Activated CD8-positive, alpha-beta memory T cell treated with anti-CD3 and anti-CD28 coated beads, Interleukin-2, amount 50 U/mL, for 24 hours (primary cell): ENCODE data around the gene RUFY1.
"Not testable (repeated sequence)": the region's sequence is repeated elsewhere in the genome, so short reads cannot be mapped to it uniquely, and the experiment has no call there.

Experiments used
- DNase-seq: peaks from one replicate; pipeline ENCODE4 v3.0.0-alpha.2; 2020; ENCODE audit errors: extremely low read depth

The RUFY1 gene

DNA sequence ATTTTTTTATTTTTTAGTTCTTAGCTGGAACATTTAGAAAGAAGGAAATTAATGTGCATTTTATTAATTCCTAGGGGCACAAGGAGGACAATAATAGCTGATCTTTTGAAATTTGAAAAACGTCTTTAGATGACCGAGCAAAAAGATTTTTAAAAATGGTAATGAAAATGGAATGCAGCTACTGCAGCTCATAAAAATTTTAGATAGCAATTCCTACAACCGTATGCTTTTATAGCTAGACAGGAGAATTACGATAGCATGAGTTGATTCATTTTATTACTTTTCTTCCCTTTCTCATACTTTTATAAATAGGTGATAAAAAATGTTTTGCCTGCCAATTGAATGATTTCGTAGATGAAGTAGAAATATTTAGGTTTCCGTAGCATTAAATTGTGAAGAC lies 13.7 kb upstream of the RUFY1 start:
- no peak for DNase-seq

DNA sequence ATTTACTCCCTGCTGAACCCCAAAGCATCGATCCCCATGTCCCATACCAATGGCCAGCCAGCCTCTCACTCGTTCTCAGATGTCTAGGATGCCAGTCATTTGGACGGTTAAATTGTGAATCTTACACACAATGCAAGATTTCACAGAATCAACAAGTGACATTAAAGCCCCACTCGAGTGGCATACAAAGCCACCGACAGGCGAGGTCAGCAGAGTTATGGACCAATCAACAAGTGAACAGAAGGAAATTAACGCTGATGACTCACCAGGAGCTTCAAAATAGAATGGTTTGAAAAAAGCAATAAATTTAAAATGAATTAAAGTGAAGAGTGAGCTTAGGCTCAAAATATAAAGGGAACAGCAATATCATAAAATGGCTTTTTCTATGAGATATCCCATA lies 8.2 kb upstream of the RUFY1 start:
- DNase-seq, result no peak

DNA sequence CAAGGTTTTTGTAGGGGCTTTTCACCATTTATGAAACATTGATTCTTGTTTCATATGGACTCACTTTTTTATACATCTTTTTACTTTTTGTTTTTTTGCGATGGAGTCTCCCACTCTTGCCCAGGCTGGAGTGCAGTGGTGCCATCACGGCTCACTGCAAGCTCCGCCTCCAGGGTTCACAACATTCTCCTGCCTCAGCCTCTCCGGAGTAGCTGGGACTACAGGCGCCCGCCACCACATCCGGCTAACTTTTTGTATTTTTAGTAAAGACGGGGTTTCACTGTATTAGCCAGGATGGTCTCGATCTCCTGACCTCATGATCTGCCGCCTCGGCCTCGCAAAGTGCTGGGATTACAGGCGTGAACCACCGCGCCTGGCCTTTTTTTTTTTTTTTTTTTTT lies 7.1 kb upstream of the RUFY1 start:
- DNase-seq, result not testable (repeated sequence)

DNA sequence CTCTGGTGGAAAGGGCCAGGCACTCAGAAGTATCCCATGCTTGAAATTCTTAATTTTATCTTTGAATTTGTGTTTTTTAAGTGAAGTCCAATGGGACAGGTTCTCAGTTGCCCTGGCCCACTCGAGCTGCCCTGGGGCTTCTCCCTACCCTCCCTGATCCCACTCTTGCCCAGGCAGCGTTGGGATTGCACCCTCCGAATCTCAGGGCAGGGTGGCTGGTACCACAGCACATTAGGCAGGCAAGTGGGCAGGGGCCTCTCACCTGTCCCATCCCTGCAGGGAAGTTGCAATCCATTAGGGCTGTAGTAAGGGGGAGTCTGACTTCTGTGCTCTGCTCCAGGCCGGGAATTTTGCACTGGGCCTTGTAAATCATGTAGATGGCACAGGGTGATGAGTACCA lies 2.7 kb downstream of the RUFY1 start:
- DNase-seq, result no peak

DNA sequence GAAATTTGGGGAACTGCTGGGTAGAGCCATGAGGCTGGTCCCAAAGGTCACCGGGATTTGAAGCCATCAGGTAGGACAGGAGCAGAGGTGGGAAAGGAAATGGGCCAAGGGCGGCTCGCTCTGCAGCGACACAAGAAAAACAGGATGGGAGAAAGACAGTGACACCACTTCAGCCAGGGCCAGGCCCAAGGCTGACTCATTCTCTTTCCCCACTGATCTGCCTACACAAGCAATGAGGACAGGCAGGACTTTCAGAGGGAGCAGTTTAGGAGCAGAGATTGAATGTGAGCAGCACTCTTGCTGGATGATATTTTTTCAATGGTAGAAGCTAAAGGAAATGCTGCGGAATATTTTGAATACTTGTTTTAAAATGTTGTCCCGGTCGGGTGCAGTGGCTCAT lies 3.5 kb downstream of the RUFY1 start:
- DNase-seq, result no peak

DNA sequence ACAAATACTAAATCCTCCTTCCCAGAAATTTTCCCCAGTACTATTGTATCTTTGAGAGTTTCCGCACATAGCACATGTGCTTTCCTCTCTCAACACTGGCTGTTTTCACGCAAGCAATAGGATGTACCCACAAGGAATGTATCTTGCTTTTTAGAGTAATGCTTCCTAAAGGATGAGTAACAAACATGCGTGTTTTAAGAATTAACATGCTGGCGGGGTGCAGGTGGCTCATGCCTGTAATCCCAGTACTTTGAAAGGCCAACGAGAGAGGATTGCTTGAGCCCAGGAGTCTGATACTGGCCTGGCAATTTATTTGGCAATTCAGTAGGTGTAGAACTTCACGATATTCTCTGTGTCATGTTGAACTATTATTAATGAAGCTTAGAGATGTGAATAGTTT lies 4.6 kb downstream of the RUFY1 start:
- no peak for DNase-seq

DNA sequence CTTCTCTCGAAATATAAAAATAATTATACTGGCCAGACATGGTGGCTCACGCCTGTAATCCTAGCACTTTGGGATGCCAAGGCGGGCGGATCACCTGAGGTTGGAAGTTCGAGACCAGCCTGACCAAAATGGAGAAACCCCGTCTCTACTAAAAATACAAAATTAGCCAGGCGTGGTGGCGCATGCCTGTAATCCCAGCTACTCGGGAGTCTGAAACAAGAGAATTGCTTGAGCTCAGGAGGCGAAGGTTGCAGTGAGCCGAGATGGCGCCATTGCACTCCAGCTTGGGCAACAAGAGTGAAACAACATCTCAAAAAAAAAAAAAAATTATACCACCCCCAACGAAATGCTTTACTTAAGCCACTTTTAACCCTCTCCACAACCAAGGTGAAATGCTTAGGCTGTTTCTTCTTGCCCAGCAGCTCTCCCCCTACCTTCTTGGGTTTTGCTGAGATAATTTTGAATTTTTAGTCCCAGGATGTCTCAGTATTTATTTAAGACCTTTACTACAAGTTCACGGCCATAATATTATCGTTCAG lies 8.0 kb downstream of the RUFY1 start:
- DNase-seq, result not testable (repeated sequence)

DNA sequence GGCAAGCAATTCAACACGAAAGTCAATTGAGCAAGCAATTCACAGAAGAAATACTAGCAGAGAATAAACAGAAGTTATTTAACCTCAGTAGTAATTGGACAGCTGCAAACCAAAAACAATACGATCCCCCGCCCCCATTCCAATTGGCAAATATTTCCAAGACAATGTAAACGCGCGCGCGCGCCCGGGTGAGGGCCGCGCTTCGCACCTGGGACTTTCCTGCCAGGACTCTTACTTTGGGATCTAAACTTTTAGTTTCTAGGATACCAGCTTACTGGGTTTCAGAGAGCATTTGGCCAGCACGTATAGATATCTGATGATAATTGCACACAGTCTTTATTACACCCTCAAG lies 8.6 kb downstream of the RUFY1 start:
- DNase-seq, result no peak

DNA sequence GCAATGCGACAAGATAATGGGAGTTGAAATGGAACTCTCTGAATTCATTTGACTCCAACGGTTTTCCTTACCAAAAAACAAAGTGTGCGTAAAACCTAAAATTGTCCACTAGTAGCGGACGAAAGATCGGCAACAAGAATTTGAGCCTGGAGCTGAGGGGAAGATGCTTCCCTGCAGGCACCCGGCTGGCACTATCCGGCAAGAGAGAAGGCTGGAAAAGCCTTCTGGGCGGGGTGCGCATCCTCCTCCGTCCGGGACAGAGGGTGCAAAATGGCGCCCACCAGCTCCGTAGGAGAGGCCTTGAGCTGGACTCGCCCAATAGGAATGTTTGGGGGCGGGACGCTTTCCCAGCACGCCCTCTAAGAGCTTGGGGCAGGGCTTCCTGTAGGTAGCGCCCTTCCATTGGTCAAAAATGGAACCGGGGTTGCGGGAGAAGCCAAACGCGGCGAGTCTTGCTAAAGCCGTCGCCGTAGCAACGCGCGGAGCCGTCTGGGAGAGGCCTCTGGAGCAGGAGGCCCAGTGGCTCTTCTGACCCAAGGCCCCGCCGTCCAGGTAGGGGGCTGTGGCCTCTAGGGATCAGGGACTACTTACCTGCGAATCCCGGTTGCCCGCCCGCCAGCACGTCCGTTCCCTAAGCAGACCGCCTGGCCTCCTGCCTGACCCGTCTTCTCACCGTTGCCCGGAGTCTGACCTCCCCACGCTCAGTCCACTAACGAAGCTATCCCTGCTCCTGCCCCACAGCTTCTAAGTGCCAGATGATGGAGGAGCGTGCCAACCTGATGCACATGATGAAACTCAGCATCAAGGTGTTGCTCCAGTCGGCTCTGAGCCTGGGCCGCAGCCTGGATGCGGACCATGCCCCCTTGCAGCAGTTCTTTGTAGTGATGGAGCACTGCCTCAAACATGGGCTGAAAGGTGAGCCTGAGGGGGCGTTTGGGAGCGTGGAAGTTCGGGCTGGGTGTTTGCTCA lies 9.2 kb downstream of the RUFY1 start:
- peak; percentile 84 for DNase-seq

DNA sequence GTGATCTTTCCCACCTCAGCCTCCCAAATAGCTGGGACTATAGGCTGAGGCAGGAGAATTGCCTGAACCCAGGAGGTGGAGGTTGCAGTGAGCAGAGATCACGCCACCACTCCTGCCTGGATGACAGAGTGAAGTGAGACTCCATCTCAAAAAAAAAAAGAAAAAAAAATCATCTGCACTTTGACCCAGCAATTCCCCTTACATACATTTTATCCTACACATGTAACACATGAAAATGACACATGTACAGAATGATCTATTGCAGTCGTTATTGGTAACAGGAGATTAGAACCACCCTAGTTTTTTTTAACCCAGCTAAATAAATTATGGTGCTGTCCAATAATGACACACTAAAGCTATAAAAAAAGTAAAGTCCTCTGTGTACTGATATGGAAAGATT lies 14.2 kb downstream of the RUFY1 start:
- no peak for DNase-seq

DNA sequence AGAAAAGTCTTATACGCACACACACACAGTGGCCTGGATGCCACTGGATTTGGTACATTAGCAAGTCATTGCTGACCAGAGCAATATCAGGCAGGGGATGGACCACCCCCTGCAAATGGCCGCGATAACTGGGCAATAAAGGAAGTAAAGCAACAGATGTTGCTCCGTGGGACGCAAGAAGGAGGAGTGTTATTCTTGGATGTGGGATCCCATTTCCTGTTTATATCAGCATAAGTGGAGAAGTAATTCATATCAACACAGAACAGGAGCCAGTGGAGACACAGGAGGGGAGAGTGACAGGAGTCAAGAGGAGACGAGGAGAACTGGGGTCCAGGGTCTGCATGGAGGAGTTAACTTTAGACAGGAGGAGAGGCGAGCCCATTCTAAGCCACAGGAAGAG lies 18.4 kb downstream of the RUFY1 start:
- DNase-seq, result no peak

DNA sequence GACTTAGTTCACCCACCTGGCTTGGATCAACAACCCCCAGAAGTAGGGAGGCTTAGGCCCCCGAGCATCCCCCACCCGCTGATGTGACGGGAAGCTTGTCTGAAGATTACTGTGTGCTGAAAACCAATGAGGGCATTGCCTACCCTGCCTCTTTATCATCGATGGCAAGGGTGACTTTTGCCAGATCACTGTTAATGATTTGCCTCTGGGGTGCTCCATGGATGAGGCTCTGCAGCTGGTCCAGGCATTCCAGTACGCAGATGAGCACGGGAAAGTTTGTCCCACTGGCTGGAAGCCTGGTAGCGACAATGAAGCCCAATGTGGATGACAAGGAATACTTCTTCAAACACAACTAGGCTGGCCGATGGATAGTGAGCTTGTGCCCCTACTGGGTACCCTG lies 22.0 kb downstream of the RUFY1 start:
- DNase-seq, result no peak

DNA sequence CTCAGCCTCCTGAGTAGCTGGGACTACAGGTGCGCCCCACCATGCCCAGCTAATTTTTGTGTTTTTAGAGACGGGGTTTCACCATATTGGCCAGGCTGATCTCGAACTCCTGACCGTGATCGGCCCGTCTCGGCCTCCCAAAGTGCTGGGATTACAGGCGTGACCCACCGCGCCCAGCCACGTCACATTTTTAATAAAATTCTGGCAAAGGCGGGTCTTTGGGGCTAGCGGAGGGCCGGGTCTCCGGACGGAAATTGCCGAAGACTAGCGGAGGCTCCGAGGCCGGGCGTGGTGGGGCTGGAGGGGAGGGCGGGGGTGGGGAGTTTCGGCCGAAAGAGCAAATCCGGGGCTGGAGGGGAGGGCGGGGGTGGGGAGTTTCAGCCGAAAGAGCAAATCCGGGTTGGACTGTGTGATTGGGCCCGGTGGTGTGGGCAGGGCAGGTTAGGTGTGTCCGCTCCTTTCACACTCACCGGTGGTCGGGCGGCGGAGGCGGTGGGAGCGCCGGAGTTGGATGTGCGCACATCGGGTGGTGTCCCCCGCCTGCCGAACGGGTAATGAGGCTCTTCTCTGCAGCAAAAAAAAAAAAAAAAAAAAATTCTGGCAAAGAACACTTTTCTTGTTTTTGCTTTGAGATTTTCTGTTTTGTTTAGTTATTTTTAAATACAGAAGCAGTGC lies 27.1 kb downstream of the RUFY1 start:
- DNase-seq, result no peak

DNA sequence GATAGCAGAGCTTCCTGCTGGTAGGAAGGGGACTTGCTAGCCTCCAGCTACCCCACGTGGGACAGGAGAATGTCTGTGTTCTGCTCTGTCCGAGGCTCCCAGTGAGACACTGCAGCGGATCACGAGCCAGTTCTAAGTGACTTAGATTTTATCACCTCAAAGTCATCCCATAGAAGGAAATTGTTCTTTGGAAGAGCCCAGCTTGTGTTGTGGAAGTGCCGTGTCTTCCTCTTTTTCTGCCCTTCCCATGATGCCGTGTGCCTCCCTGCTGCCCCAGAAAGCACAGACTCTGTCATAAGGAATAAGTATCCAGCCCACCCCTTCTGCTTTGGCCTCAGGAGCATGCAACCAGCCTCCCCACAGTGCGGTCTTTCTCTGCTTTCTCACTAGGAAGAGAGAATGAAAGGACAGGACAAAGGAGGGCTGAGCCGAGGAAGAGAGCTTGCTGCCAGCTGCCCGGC lies 35.6 kb downstream of the RUFY1 start:
- no peak for DNase-seq

DNA sequence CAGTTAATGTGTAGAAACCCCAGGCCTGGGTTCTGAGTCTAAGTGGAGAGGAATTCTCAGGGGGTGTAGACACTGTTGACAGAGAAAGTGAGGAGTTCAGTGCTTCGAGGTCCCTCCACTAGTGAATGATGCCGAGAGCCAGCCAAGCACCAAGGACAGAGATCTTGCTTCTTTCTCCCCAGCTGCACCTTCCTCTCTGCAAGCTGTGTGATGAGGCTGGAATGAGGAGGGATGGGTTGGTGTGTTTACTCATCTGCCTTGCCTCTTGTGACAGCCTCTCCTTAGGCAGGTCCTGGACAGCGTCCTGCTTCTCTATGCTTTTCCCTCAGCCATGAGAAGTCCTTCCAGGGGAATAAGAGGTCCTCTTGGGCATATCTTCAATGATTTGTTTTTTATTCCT lies 37.8 kb downstream of the RUFY1 start:
- no peak for DNase-seq

DNA sequence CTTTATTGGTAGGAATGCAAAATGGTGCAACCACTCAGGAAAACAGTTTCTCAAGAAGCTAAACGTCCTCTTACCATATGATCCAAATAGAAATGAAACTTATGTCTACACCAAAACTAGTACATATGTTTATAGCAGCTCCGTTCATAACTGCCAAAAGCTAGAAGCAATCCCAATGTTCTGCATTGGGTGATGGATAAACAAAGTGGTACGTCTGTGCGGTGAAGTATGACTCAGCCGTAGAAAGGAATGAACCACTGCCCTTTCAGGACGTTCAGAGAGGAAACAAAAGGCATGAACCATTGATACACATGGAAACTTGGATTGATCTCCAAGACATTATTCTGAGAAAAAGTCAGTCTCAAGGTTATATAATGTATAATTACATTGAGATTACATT lies 45.6 kb downstream of the RUFY1 start:
- no peak for DNase-seq

DNA sequence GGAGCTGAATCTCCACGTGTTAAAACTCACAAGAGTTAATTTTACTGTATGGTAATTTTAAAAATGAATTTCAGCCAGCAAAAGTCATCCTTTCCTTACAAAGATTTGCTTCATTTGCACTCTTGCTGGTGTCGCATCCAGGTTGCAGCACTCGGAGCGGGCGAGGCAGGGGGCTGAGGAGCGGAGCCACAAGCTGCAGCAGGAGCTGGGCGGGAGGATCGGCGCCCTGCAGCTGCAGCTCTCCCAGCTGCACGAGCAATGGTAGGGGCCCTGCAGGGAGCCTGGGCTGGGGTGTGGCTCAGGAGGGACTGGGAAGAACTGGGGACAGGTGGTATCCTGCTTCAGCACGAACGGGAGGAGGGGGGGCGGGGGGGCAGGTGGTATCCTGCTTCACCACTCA lies 46.1 kb downstream of the RUFY1 start:
- DNase-seq, result no peak

DNA sequence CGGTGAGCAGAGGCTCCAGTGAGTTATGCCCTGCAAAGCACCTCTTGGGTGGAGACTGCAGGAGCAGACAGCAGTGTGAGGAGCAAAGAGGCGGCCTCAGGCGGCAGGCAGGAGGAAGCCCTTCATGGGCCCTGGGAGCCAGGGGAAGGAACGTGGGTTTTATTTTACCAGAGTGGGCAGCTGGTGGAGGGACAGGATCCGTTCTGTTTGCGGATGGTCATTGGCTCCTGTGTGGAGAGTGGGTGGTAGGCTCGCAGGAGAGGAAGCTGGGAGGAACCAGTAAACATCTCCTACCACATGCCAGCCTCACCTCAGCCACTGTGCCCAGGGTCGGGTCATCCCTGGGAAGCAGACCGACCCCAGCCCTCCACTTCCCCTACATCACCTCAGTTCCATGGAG lies 48.7 kb downstream of the RUFY1 start:
- no peak for DNase-seq

DNA sequence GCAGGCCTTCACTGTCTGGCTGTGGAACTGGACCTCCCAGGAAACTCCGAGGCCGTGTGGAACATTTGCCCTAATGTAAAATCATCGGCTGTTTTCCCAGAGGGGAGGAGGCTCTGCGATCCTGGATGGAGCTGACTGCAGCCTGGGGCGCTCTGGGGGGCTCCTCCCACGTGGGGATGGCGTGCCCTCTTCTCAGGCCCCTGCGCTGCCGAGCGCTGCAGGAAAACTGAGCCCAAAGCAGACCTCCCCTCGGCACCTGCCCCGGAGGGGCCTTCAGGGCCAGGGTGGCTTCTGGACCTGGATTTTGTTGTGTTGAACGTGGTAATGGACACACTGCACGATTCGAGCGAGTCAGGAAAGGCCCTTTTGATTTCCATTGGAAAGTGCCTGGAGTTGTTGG lies 49.2 kb downstream of the RUFY1 start:
- DNase-seq, result no peak

DNA sequence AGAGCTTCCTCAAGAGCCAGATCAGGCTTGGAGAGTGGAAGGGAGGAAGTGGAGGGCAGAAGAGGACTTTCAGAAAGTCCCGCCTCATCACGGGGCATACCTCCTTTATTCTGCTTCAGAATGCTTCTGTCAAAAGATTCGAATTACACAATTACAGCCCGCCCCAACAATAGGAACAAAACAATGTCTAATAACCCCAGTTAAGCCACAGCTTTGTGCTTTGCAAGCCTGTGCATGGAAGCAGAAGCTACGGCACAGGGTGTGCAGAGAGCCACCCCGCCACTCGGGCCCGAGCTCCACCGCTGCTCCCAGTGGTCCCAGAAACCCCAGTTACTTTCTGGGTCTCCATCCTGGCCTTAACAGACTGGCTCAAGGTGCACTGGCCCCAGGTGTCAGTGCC lies 49.6 kb downstream of the RUFY1 start:
- no peak for DNase-seq

DNA sequence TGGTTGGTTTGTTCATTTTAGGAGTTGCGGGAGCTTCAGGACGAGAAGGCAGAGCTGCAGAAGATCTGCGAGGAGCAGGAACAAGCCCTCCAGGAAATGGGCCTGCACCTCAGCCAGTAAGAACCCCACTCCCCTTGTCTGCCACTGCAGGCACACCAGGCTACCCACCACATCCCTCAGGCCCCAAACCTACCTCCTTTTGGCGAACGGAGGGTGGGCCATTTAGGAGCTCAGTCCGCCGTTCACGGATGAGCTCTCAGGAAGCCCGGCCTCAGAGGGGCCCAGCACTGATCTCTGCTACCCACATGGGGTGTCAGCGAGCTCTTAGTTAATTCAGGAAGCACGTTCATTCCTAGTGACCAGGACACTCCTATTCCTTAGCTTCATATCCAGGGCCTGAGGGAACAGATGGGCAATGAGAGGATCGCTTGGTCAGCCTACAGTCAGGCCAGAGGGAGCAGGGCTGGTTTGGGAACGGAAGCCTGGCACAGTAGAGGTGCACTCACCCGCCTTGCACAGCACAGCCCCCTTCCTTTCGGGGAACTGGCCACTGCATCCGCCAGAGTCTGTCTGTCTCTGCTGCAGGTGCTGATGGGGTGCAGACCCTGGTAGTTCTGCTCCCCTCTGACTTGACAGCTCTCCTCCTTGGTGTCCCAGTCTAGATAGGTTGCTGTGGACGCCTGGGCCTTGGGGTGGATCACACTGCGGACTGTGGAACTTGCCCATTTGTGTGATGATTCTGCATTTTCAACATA lies 51.7 kb downstream of the RUFY1 start:
- no peak for DNase-seq

DNA sequence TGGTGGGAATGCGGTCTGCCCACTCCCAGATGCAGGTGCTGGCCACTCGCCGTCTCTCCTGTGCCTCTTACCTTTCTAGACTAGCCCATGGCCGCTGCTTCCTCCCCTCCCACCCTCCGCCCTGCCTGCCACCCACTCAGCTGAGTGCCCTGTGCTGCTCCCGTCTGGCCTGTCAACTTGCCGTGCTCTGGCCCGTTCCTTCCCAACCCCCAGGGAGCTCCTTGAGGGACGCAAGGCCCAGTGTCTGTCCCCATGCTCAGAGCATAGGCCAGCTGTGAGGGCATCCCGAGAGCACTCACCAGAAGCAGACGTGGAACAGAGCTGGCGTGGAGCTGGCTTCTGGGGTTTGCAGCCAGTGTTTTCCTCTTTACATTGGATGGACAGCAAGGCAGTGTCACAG lies 53.0 kb downstream of the RUFY1 start:
- DNase-seq, result no peak
